GM19099 (cell line): ENCODE results near the gene PAWR.

Experiments
- POLR2A ChIP-seq: IDR thresholded peaks from 3 replicates; pipeline ENCODE4 v1.6.1; 2011; ENCODE audit warnings: low read depth; ENCODE audit not compliant: insufficient read length; ENCODE audit errors: extremely low read depth

Gene PAWR

DNA sequence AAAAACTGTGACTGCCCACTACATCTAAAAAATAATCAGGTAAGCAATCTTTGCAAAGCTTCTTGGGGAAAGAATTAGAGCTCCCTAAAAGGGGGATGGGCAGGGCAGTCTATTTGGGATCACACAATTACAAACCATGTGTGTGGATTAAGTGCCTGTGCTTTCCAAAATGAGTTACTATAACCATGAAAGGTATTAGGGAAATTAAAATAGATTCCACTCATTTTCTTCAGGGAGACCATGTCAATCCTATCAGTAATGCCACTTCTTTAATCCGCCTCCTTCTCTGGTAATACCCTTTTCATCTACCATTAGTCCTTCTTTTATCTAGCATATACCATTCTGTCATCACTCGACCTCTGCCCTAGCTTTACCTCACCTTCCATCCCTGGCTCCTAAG lies 53.7 kb downstream of the PAWR start:
- TF ChIP-seq POLR2A, result no peak

GRCh38 chr12:79635676-79636075 lies 55.1 kb downstream of the PAWR start:
- no peak for TF ChIP-seq POLR2A

DNA sequence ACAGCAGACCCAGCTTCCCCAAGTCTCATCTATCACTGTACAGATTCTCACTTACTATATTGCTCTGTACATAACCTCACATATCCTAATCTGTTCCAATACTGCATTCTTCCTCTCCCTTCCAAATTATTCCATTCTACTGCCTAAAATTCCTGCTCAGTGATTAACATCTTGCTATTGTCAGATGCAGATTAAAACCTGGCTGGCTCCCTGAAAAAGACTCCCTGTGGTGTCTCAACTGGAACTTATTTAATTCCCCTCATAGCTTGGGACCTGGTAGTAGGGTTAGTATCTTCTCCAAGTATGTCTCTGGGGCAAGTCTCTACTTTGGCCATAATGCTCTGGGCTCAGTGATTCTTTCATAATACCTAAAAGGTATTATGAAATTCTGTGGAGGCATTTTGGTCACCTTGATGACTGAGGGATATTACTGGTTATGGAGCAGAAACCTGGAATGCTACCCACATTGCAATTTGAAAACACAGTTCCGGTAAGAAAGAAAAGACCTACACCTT lies 55.8 kb downstream of the PAWR start:
- TF ChIP-seq POLR2A, result no peak

DNA sequence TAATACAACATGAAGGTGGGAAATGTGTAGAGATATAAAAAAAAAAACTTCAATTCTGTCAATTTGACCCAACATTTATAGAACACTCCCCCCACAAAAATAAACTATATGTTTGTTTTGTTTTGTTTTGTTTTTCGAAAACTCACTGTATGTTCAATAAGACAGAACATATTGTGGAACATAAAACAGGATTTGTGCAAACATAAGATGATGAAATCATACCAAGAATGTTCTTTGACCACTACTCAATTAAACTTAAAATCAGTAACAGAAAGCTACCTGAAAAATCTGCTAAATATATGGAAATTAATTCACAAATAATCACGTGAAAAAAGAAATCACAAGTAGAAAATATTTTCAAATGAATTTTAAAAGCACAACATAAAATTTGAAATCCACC lies 61.2 kb downstream of the PAWR start:
- TF ChIP-seq POLR2A, result no peak

- no peak for TF ChIP-seq POLR2A
These were observed 66.4 kb downstream of the PAWR start for GRCh38 chr12:79624378-79624777.

- no peak for TF ChIP-seq POLR2A
These were observed 70.7 kb downstream of the PAWR start for GRCh38 chr12:79619872-79620562.

DNA sequence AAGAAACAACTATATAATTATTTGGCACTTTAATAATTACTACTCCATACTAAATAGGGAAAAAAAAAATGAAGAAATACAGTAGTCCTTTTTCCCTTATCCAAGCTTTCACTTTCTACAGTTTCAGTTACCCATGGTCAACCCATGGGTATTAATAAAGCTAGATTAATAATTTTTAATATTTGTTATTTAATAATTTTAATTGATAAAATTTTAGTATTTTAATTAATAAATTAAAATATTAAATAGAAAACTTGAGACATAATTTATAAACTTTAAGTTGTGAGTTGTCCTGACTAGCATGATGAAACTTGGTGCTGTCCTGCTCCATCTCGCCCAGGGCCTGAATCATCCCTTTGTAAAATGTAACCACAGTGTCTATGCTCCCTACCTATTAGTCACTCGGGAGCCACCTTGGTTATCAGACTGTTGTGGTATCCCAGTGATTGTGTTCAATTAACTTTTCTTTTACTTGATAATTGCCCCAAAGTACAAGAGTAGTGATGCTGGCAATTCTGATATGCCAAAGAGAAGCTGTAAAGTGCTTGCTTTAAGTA lies 71.8 kb downstream of the PAWR start:
- TF ChIP-seq POLR2A, result no peak

- TF ChIP-seq POLR2A, result no peak
These were observed 73.1 kb downstream of the PAWR start for GRCh38 chr12:79617696-79618095.

DNA sequence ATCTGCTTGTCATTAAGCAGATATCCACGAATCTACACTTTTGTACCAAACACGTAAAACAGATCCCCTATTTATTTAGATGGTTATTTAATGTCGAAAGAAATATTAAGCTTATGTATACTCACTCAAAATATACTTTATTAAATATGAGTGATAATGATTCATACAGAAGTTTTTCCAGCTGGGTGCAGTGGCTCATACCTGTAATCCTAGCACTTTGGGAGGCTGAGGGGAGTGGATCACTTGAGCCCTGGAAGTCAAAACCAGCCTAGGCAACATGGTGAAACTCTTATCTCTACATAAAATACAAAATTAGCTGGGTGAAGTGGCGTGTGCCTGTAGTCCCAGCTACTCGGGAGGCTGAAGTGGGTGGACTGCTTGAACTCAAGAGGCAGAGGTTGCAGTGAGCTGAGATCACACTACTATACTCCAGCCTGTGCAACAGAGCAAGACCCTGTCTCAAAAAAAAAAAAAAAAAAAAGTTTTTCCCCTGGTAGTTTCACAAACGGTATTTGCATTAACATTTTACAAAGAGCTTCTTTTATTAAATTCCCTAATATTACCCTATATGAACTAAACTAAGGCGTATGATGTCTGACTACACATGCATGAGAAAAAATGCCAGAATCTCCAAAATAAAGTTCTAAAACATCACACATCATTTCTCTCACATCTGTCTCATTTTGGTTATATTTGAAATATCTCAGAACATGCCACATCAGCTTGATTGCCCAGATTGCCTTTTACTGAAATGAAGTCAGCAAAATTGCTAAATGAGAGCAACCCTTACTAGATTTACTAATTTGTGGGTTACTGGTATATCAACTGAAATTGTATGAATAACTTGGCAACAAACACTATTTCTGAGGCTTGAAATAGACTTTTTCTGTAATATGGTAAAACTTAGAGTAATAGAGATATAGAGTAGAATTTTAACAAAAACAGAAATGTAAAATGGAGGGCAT lies 74.9 kb downstream of the PAWR start:
- TF ChIP-seq POLR2A, result no peak

DNA sequence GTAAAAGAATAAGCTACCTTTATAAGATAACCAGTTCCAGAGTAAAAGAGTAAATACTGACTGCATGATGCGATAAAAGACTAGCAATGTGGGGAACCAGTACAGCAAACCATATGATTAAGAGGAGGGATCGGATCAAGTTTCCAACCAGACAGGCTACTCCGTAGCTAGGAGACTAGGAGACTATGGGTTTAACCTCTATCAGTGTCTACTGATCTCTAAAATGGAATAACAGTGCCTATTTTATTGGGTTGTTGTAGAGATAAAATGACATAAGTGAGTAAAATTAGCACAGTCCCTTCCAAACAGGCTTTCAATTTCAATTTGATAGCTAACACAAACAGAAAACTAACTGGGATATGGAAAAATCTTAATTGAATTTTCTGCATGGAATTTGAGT lies 76.0 kb downstream of the PAWR start:
- no peak for TF ChIP-seq POLR2A

GRCh38 chr12:79601908-79602307 lies 88.9 kb downstream of the PAWR start:
- no peak for TF ChIP-seq POLR2A

DNA sequence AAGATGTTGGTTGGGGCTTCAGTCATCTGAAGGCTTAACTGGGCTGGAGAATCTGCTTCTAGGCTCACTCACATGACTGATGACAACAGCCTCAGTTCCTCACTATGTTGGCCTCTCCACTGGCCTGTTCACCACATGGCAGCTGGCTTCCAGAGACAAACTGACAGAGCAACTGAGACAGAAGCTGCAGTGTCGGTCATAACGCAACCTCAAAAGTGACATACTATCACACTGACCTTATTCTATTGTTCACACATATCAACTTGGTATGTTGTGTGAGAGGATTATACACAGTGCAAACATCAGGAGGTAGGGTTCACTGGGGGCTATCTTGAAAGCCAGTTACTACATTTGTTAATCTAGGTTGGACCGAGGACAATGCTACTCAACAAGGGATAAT lies 92.9 kb downstream of the PAWR start:
- no peak for TF ChIP-seq POLR2A

GRCh38 chr12:79596719-79597350 lies 93.9 kb downstream of the PAWR start:
- TF ChIP-seq POLR2A, result no peak

GRCh38 chr12:79595273-79595672 lies 95.5 kb downstream of the PAWR start:
- no peak for TF ChIP-seq POLR2A

GRCh38 chr12:79592865-79593264 lies 97.9 kb downstream of the PAWR start:
- no peak for TF ChIP-seq POLR2A
